CD4-positive, CD25-positive, alpha-beta regulatory T cell (primary cell): ENCODE data around the gene CDKAL1. TPM values are rescaled to one million over a fixed set of nuclear protein-coding genes. Genes with fewer than 3 reads are reported as not detected.

Experiments used
- ATAC-seq, 2 donors: fragments of 150-1000 bp; cut with Tn5 transposase; one replicate each; pipeline ENCODE4 v1.10.0; 2021; ENCODE audit warnings: low read depth in 2 of 2, moderate number of reproducible peaks in 2 of 2, moderate library complexity in 1 of 2
- DNase-seq, 3 donors: peaks; one replicate each; pipeline versions ENCODE4 v3.0.0 to v3.0.0-alpha.2; 2012 to 2022; ENCODE audit warnings: mixed read lengths in 1 of 3
- H3K27ac ChIP-seq: one replicate; pipeline ENCODE4 v1.7.0; 2013; ENCODE audit warnings: mild to moderate bottlenecking, low read length; ENCODE audit not compliant: insufficient read depth, poor library complexity, severe bottlenecking
- H3K27me3 ChIP-seq: one replicate; pipeline ENCODE4 v1.7.0; 2013; ENCODE audit warnings: low read length; ENCODE audit not compliant: control insufficient read depth, insufficient read depth
- H3K36me3 ChIP-seq: one replicate; pipeline ENCODE4 v1.7.0; 2013; ENCODE audit warnings: mild to moderate bottlenecking, low read length, moderate library complexity; ENCODE audit not compliant: control insufficient read depth, insufficient read depth
- H3K4me1 ChIP-seq: 2 replicates; pipeline ENCODE4 v1.7.0; 2013; ENCODE audit warnings: mild to moderate bottlenecking, low read length; ENCODE audit not compliant: insufficient read depth, control insufficient read depth, poor library complexity, severe bottlenecking
- H3K4me3 ChIP-seq: one replicate; pipeline ENCODE4 v1.7.0; 2013; ENCODE audit warnings: low read depth, mild to moderate bottlenecking, low read length, moderate library complexity
- H3K9me3 ChIP-seq, 2 experiments: 1 replicate in 1 of 2; 2 replicates in 1 of 2; pipeline ENCODE4 v1.7.0; 2013; ENCODE audit warnings: low read length in 2 of 2, mild to moderate bottlenecking in 1 of 2, moderate library complexity in 1 of 2; ENCODE audit not compliant: control insufficient read depth in 2 of 2
- H3K27ac Mint-ChIP-seq, 3 donors: one replicate each; pipeline ENCODE4 v1.8.0; 2020 to 2022; ENCODE audit warnings: mild to moderate bottlenecking in 3 of 3, mixed read lengths in 3 of 3, moderate library complexity in 2 of 3
- H3K27me3 Mint-ChIP-seq: one replicate; pipeline ENCODE4 v1.8.0; 2022; ENCODE audit warnings: mild to moderate bottlenecking, mixed read lengths
- H3K36me3 Mint-ChIP-seq: one replicate; pipeline ENCODE4 v1.8.0; 2020; ENCODE audit warnings: mixed read lengths
- H3K4me1 Mint-ChIP-seq, 4 donors: one replicate each; pipeline ENCODE4 v1.8.0; 2020 to 2022; ENCODE audit warnings: mixed read lengths in 4 of 4, mild to moderate bottlenecking in 1 of 4
- H3K4me3 Mint-ChIP-seq, 4 donors: one replicate each; pipeline ENCODE4 v1.8.0; 2020 to 2022; ENCODE audit warnings: mild to moderate bottlenecking in 4 of 4, mixed read lengths in 4 of 4, moderate library complexity in 3 of 4
- H3K9me3 Mint-ChIP-seq, 7 donors: one replicate each; pipeline ENCODE4 v1.8.0; 2020 to 2022; ENCODE audit warnings: mixed read lengths in 7 of 7, mild to moderate bottlenecking in 3 of 7, moderate library complexity in 2 of 7
- polyA plus RNA-seq, 4 donors: library from polyadenylated mRNA; unstranded; fragments of 300-500 nt; fragmentation: Illumina TruSeq; gene quantifications; one replicate each; pipeline ENCODE4 v1.2.3, GENCODE V29; 2021
- total RNA-seq: library from RNA; stranded (reverse); gene quantifications from one replicate; pipeline ENCODE4 v1.2.3, GENCODE V29; 2022

Gene CDKAL1
- total and polyA plus RNA-seq, 5 donors from 2014 or later, result 26.1 to 39.4 (median 30.4) TPM

GRCh38 chr6:21132446-21132845 is 598.2 kb downstream of the CDKAL1 start:
- no peaks in the 10 kb centered on the region for H3K27me3 ChIP-seq
- DNase-seq, result no peak
- Mint-ChIP-seq H3K4me3 (no peak overlapping the region), H3K36me3 (peaks cover 11% of the 10 kb centered on the region), H3K4me1 (peaks cover 0 to 2% (median 0%) of the 10 kb centered on the region in 4 donors), H3K27me3 (no peaks in the 10 kb centered on the region), H3K9me3 (no peaks in the 10 kb centered on the region), H3K27ac (no peak overlapping the region)
- no peak overlapping the region for H3K27ac ChIP-seq
- no peak for ATAC-seq
- no peaks in the 10 kb centered on the region for H3K4me1 ChIP-seq
- no peaks in the 10 kb centered on the region for H3K9me3 ChIP-seq
- no peaks in the 10 kb centered on the region for H3K36me3 ChIP-seq
- H3K4me3 ChIP-seq, result no peak overlapping the region

GRCh38 chr6:21132856-21133838 is 598.9 kb downstream of the CDKAL1 start:
- Mint-ChIP-seq H3K9me3 (no peaks in the 10 kb centered on the region), H3K27ac (no peak overlapping the region)

GRCh38 chr6:21133901-21134300 is 599.6 kb downstream of the CDKAL1 start:
- Mint-ChIP-seq H3K36me3 (peaks cover 17% of the 10 kb centered on the region), H3K9me3 (no peaks in the 10 kb centered on the region), H3K27ac (no peak overlapping the region), H3K4me1 (peaks cover 0 to 2% (median 0%) of the 10 kb centered on the region in 4 donors), H3K4me3 (no peak overlapping the region), H3K27me3 (no peaks in the 10 kb centered on the region)
- DNase-seq, result no peak
- Histone ChIP-seq H3K27me3 (no peaks in the 10 kb centered on the region), H3K9me3 (no peaks in the 10 kb centered on the region), H3K4me1 (no peaks in the 10 kb centered on the region), H3K36me3 (no peaks in the 10 kb centered on the region), H3K27ac (no peak overlapping the region), H3K4me3 (no peak overlapping the region)
- no peak for ATAC-seq

More at GRCh38 chr6:21132856-21133838, 598.9 kb downstream of the CDKAL1 start:
- no peak for ATAC-seq
- peaks cover 0 to 2% (median 0%) of the 10 kb centered on the region in 4 donors for H3K4me1 Mint-ChIP-seq
- H3K9me3 ChIP-seq, result no peaks in the 10 kb centered on the region
- H3K27me3 ChIP-seq, result no peaks in the 10 kb centered on the region
- DNase-seq, result no peak
- no peak overlapping the region for H3K4me3 Mint-ChIP-seq
- no peaks in the 10 kb centered on the region for H3K27me3 Mint-ChIP-seq
- peaks cover 12% of the 10 kb centered on the region for H3K36me3 Mint-ChIP-seq
- no peaks in the 10 kb centered on the region for H3K36me3 ChIP-seq
- H3K4me3 ChIP-seq, result no peak overlapping the region
- H3K27ac ChIP-seq, result no peak overlapping the region
- H3K4me1 ChIP-seq, result no peaks in the 10 kb centered on the region

GRCh38 chr6:21134356-21134755 is 600.1 kb downstream of the CDKAL1 start:
- Mint-ChIP-seq H3K27me3 (no peaks in the 10 kb centered on the region), H3K27ac (no peak overlapping the region), H3K36me3 (peaks cover 20% of the 10 kb centered on the region), H3K4me3 (no peak overlapping the region), H3K9me3 (no peaks in the 10 kb centered on the region), H3K4me1 (peaks cover 0 to 2% (median 0%) of the 10 kb centered on the region in 4 donors)
- no peaks in the 10 kb centered on the region for H3K27me3 ChIP-seq
- no peak for DNase-seq
- no peaks in the 10 kb centered on the region for H3K36me3 ChIP-seq
- ATAC-seq, result no peak
- H3K9me3 ChIP-seq, result no peaks in the 10 kb centered on the region
- H3K4me1 ChIP-seq, result no peaks in the 10 kb centered on the region
- H3K27ac ChIP-seq, result no peak overlapping the region
- H3K4me3 ChIP-seq, result no peak overlapping the region

GRCh38 chr6:21135484-21136013 is 601.3 kb downstream of the CDKAL1 start:
- no peaks in the 10 kb centered on the region for H3K9me3 ChIP-seq
- H3K27me3 Mint-ChIP-seq, result no peaks in the 10 kb centered on the region
- no peak overlapping the region for H3K4me3 Mint-ChIP-seq
- no peaks in the 10 kb centered on the region for H3K27me3 ChIP-seq
- H3K4me1 Mint-ChIP-seq, result peaks cover 0 to 2% (median 0%) of the 10 kb centered on the region in 4 donors
- H3K9me3 Mint-ChIP-seq, result no peaks in the 10 kb centered on the region
- peak overlapping the region in 1 of 3 donors; percentile 16 for H3K27ac Mint-ChIP-seq
- no peaks in the 10 kb centered on the region for H3K36me3 ChIP-seq
- H3K36me3 Mint-ChIP-seq, result peaks cover 28% of the 10 kb centered on the region
- H3K27ac ChIP-seq, result no peak overlapping the region
- ATAC-seq, result no peak
- no peak for DNase-seq
- no peak overlapping the region for H3K4me3 ChIP-seq
- no peaks in the 10 kb centered on the region for H3K4me1 ChIP-seq

- Mint-ChIP-seq H3K9me3 (peaks cover 0 to 1% (median 0%) of the 10 kb centered on the region in 7 donors), H3K4me1 (peaks cover 0 to 2% (median 0%) of the 10 kb centered on the region in 4 donors), H3K36me3 (peaks cover 38% of the 10 kb centered on the region), H3K27ac (no peak overlapping the region), H3K27me3 (no peaks in the 10 kb centered on the region), H3K4me3 (no peak overlapping the region)
- Histone ChIP-seq H3K27ac (no peak overlapping the region), H3K4me1 (no peaks in the 10 kb centered on the region), H3K9me3 (no peaks in the 10 kb centered on the region), H3K27me3 (no peaks in the 10 kb centered on the region), H3K36me3 (no peaks in the 10 kb centered on the region), H3K4me3 (no peak overlapping the region)
- DNase-seq, result no peak
- no peak for ATAC-seq
Measured at GRCh38 chr6:21137700-21138335, 603.6 kb downstream of the CDKAL1 start.

GRCh38 chr6:21138336-21139069 is 604.2 kb downstream of the CDKAL1 start:
- no peak for ATAC-seq
- Mint-ChIP-seq H3K4me1 (peaks cover 0 to 2% (median 0%) of the 10 kb centered on the region in 4 donors), H3K9me3 (peaks cover 0 to 1% (median 0%) of the 10 kb centered on the region in 7 donors), H3K27ac (no peak overlapping the region), H3K4me3 (no peak overlapping the region), H3K36me3 (peaks cover 38% of the 10 kb centered on the region), H3K27me3 (no peaks in the 10 kb centered on the region)
- Histone ChIP-seq H3K27ac (no peak overlapping the region), H3K4me3 (no peak overlapping the region), H3K9me3 (no peaks in the 10 kb centered on the region), H3K27me3 (no peaks in the 10 kb centered on the region), H3K4me1 (no peaks in the 10 kb centered on the region), H3K36me3 (no peaks in the 10 kb centered on the region)
- no peak for DNase-seq
